SK-N-SH (cell line): Measurements from ENCODE around the gene THADA. TPM values are rescaled to one million over a fixed set of nuclear protein-coding genes. Genes with fewer than 3 reads are reported as not detected.

Experiments used
- CTCF ChIA-PET: fragments of 300-600, 350-600 bp; formaldehyde crosslinking; extraction: SDS; loops from one replicate; lab custom pipeline; 2021; lab: Yijun Ruan, JAX
- POLR2A ChIA-PET: fragments of 350-600 bp; sonication (Branson Sonifier 250); formaldehyde crosslinking; extraction: SDS; loops from one replicate; lab custom pipeline; 2020; ENCODE audit warnings: antibody characterized with exemption, inconsistent platforms; lab: Yijun Ruan, JAX
- DNase-seq: peaks from one replicate; pipeline ENCODE4 v3.0.0; 2012
- H2AFZ ChIP-seq: fragments of 200-600 bp; sonication (generic); 2 replicates; pipeline ENCODE4 v1.8.1; 2016; ENCODE audit warnings: antibody characterized with exemption, mild to moderate bottlenecking, low read depth
- H3F3A ChIP-seq: fragments of 200-600 bp; sonication (generic); replicated peaks from 2 replicates; pipeline ENCODE3; 2016; ENCODE audit warnings: antibody characterized with exemption, mild to moderate bottlenecking; ENCODE audit not compliant: insufficient read depth
- H3K27ac ChIP-seq, 2 experiments: fragments of 200-500 bp in 1 of 2; fragments of 200-600 bp in 1 of 2; sonication (Bioruptor generic) in 1 of 2; sonication (generic), shearing (Covaris generic) in 1 of 2; 2 replicates each; pipeline versions ENCODE4 v1.5.1 to v1.6.1; 2014 to 2016; ENCODE audit warnings: low read depth in 2 of 2, inconsistent platforms in 1 of 2, low read length in 1 of 2, mild to moderate bottlenecking in 1 of 2, mixed read lengths in 1 of 2
- H3K27me3 ChIP-seq: fragments of 200-600 bp; sonication (generic), shearing (Covaris generic); 2 replicates; pipeline ENCODE4 v1.6.1; 2016; ENCODE audit warnings: mixed run types; ENCODE audit not compliant: insufficient read depth
- H3K36me3 ChIP-seq, 2 experiments: fragments of 200-500 bp in 1 of 2; fragments of 200-600 bp in 1 of 2; sonication (Bioruptor generic) in 1 of 2; sonication (generic) in 1 of 2; replicated peaks in 1 of 2; 2 replicates each; pipeline versions ENCODE3 to v1.5.1; 2014 to 2016; ENCODE audit warnings: low read length in 1 of 2, mild to moderate bottlenecking in 1 of 2; ENCODE audit not compliant: insufficient read depth in 2 of 2, control insufficient read depth in 1 of 2
- H3K4me1 ChIP-seq, 2 experiments: fragments of 200-500 bp in 1 of 2; fragments of 200-600 bp in 1 of 2; sonication (Bioruptor generic) in 1 of 2; sonication (generic), shearing (Covaris generic) in 1 of 2; 2 replicates each; pipeline versions ENCODE4 v1.5.1 to v1.6.1; 2014 to 2016; ENCODE audit warnings: low read depth in 1 of 2, low read length in 1 of 2, mixed run types in 1 of 2; ENCODE audit not compliant: insufficient read depth in 2 of 2, control insufficient read depth in 1 of 2
- H3K4me2 ChIP-seq: fragments of 200-600 bp; sonication (generic), shearing (Covaris generic); 2 replicates; pipeline ENCODE4 v1.6.1; 2017; ENCODE audit warnings: mixed run types
- H3K4me3 ChIP-seq, 2 experiments: fragments of 200-500 bp in 1 of 2; fragments of 200-600 bp in 1 of 2; sonication (Bioruptor generic) in 1 of 2; sonication (generic), shearing (Covaris generic) in 1 of 2; 2 replicates each; pipeline versions ENCODE4 v1.5.1 to v1.8.1; 2014 to 2016; ENCODE audit warnings: low read depth in 2 of 2, inconsistent platforms in 1 of 2, low read length in 1 of 2, mild to moderate bottlenecking in 1 of 2, mixed read lengths in 1 of 2, moderate library complexity in 1 of 2
- H3K79me2 ChIP-seq: fragments of 200-600 bp; sonication (generic); 2 replicates; pipeline ENCODE4 v1.8.1; 2017; ENCODE audit warnings: mild to moderate bottlenecking; ENCODE audit not compliant: insufficient read depth
- H3K9ac ChIP-seq: fragments of 200-600 bp; sonication (generic); 2 replicates; pipeline ENCODE4 v1.6.1; 2017; ENCODE audit warnings: mixed run types
- H3K9me2 ChIP-seq: fragments of 200-600 bp; sonication (generic); 2 replicates; pipeline ENCODE4 v1.6.1; 2017; ENCODE audit warnings: mixed run types
- H3K9me3 ChIP-seq: fragments of 200-600 bp; sonication (generic); 2 replicates; pipeline ENCODE4 v1.6.1; 2017; ENCODE audit warnings: mixed run types, mild to moderate bottlenecking, moderate library complexity
- H4K20me1 ChIP-seq: fragments of 200-600 bp; sonication (generic); 2 replicates; pipeline ENCODE4 v1.6.1; 2017; ENCODE audit warnings: mild to moderate bottlenecking, mixed run types; ENCODE audit not compliant: insufficient read depth
- CHD2 ChIP-seq: fragments of 150-350 bp; IDR thresholded peaks from 2 replicates; pipeline ENCODE4 v1.6.1; 2018; ENCODE audit warnings: low read length; ENCODE audit not compliant: partially characterized antibody
- EP300 ChIP-seq, 2 experiments: IDR thresholded peaks; 2 replicates each; pipeline versions ENCODE4 v1.4.0 to v1.6.1; 2012; ENCODE audit warnings: borderline replicate concordance in 1 of 2, low read depth in 1 of 2, low read length in 1 of 2
- FOXM1 ChIP-seq: IDR thresholded peaks from 2 replicates; pipeline ENCODE4 v1.4.0; 2012; ENCODE audit warnings: low read depth, mild to moderate bottlenecking
- GABPA ChIP-seq: IDR thresholded peaks from 2 replicates; pipeline ENCODE4 v1.4.0; 2012; ENCODE audit warnings: low read depth, mild to moderate bottlenecking
- NRF1 ChIP-seq: IDR thresholded peaks from 2 replicates; pipeline ENCODE4 v1.6.1; 2012; ENCODE audit warnings: low read depth, mild to moderate bottlenecking, low read length
- POLR2AphosphoS5 ChIP-seq: IDR thresholded peaks from 2 replicates; pipeline ENCODE4 v1.6.1; 2012; ENCODE audit warnings: low read depth, low read length
- RAD21 ChIP-seq: IDR thresholded peaks from 2 replicates; pipeline ENCODE4 v1.6.1; 2012; ENCODE audit warnings: mild to moderate bottlenecking, low read length
- RCOR1 ChIP-seq: fragments of 150-350 bp; IDR thresholded peaks from 2 replicates; pipeline ENCODE4 v1.6.1; 2017; ENCODE audit warnings: antibody characterized with exemption, low read length
- RFX5 ChIP-seq: IDR thresholded peaks from 2 replicates; pipeline ENCODE4 v1.6.1; 2012; ENCODE audit warnings: mild to moderate bottlenecking, improper control_type of control experiment, low read length
- SMC3 ChIP-seq: IDR thresholded peaks from 2 replicates; pipeline ENCODE4 v1.6.1; 2012; ENCODE audit warnings: low read depth, low read length, improper control_type of control experiment
- TAF1 ChIP-seq: IDR thresholded peaks from 2 replicates; pipeline ENCODE4 v1.6.1; 2012; ENCODE audit warnings: low read depth, mild to moderate bottlenecking, low read length, moderate library complexity, borderline replicate concordance
- YY1 ChIP-seq: IDR thresholded peaks from 2 replicates; pipeline ENCODE4 v1.4.0; 2012; ENCODE audit warnings: low read depth, mild to moderate bottlenecking
- WGBS: methylation state at CpG from one replicate; pipeline ENCODE4 v1.1.6; 2017; ENCODE audit warnings: low lambda C conversion rate; 5-methylcytosine and 5-hydroxymethylcytosine counted together
- polyA plus RNA-seq, 3 experiments: library from polyadenylated mRNA; depleted of rRNA; stranded (reverse); fragments of >200 nt; gene quantifications; 2 replicates each; pipeline ENCODE4 v1.2.3, GENCODE V29; 2012
- TF ChIP-seq, protein P1 (sequence below): fragments of 200-600 bp; sonication (generic); IDR thresholded peaks from 2 replicates; pipeline ENCODE4 v1.6.1; 2017; ENCODE audit warnings: antibody characterized with exemption, mild to moderate bottlenecking, moderate library complexity
- TF ChIP-seq, protein P2 (sequence below): IDR thresholded peaks from 2 replicates; pipeline ENCODE4 v1.4.0; 2012; ENCODE audit warnings: low read depth, borderline replicate concordance
- TF ChIP-seq, protein P3 (sequence below): fragments of 150-350 bp; IDR thresholded peaks from 2 replicates; pipeline ENCODE4 v1.6.1; 2016; ENCODE audit warnings: mild to moderate bottlenecking, low read depth, low read length
- TF ChIP-seq, protein P4 (sequence below): IDR thresholded peaks from 2 replicates; pipeline ENCODE4; 2012
- TF ChIP-seq, protein P5 (sequence below): IDR thresholded peaks from 2 replicates; pipeline ENCODE4 v1.4.0; 2012; ENCODE audit warnings: low read depth

Gene THADA
- polyA plus RNA-seq, 1 of the 3 experiments (the other 2 are of a cell fraction): 25.6 TPM

DNA sequence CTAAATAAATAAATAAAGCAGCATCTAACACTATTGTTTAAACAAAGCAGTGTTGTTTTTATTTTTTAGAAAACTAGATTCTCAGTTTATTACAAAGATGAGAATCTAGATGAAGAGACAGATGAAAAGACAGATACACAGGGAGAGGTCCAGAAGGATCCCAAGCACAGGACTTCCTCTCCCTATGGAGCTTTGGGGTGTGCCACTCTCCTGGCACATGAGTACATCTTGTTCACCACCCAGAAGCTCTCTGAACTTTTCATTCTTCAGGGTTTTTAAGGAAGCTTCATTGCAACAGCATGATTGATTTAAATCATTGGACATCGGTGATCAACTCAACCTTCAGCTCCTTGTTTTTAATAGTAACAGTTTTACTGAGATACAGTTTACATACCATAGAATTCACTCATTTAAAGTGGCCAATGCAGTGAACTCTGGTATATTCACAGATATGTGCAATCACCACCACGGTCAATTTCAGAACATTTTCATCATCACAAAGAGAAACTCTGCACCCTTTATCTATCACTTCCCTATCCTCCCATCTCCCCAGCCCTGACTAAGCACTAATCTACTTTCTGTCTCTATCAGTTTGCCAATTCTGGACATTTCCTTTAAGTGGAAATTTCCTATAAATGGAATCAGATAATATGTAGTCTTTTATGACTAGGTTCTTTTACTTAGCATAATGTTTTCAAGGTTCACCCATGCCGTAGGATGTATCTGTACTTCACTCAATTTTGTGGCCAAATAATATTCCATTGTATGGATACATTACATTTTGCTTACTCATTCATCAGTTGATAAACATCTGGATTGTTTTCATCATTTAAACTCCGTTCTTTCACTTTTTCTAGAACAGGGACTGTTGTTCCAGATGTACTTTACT, 307.2 kb downstream of the THADA start:
- ChIA-PET POLR2A (no interaction called here), CTCF (interaction anchor here (1.0 to 3.2 kb wide), 3 partner anchors 10 to 196 kb away, joined by 3 to 12 read pairs (median 4); no protein-coding TSS in a partner anchor)
- 93% methylated on average over 4 of the region's 4 CpGs for WGBS

DNA sequence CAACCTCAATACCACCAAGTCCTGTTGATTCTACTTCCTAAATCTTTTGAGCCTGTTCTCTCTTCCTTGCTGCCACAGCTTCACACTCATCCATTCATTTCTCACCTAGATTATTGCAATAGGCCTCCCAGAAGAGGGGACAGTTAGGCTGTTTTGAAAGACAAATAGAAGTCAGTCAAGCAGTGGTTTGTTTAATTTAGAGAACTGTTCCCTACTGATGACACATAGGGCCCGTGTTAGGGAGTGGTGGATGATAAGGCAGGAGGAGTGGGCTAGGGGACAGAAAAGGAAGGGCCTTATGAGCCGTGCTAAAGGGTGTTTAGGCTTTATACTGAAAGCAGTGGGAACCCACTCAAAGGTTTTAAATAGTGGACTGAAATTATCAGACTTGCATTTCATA, 309.9 kb downstream of the THADA start:
- WGBS: 87% methylated on average over 2 of the region's 2 CpGs
- CTCF ChIA-PET: interaction anchor here (3.2 kb wide), 1 partner anchor 199 kb away, joined by 12 read pairs; no protein-coding TSS in a partner anchor
- no peak for TF ChIP-seq SMC3
- TF ChIP-seq, protein P1, sequence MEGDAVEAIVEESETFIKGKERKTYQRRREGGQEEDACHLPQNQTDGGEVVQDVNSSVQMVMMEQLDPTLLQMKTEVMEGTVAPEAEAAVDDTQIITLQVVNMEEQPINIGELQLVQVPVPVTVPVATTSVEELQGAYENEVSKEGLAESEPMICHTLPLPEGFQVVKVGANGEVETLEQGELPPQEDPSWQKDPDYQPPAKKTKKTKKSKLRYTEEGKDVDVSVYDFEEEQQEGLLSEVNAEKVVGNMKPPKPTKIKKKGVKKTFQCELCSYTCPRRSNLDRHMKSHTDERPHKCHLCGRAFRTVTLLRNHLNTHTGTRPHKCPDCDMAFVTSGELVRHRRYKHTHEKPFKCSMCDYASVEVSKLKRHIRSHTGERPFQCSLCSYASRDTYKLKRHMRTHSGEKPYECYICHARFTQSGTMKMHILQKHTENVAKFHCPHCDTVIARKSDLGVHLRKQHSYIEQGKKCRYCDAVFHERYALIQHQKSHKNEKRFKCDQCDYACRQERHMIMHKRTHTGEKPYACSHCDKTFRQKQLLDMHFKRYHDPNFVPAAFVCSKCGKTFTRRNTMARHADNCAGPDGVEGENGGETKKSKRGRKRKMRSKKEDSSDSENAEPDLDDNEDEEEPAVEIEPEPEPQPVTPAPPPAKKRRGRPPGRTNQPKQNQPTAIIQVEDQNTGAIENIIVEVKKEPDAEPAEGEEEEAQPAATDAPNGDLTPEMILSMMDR: no peak
- no peak for TF ChIP-seq YY1
- TF ChIP-seq RCOR1: no peak
- TF ChIP-seq POLR2AphosphoS5: no peak
- TF ChIP-seq, protein P2, sequence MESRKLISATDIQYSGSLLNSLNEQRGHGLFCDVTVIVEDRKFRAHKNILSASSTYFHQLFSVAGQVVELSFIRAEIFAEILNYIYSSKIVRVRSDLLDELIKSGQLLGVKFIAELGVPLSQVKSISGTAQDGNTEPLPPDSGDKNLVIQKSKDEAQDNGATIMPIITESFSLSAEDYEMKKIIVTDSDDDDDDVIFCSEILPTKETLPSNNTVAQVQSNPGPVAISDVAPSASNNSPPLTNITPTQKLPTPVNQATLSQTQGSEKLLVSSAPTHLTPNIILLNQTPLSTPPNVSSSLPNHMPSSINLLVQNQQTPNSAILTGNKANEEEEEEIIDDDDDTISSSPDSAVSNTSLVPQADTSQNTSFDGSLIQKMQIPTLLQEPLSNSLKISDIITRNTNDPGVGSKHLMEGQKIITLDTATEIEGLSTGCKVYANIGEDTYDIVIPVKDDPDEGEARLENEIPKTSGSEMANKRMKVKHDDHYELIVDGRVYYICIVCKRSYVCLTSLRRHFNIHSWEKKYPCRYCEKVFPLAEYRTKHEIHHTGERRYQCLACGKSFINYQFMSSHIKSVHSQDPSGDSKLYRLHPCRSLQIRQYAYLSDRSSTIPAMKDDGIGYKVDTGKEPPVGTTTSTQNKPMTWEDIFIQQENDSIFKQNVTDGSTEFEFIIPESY: no peak
- TF ChIP-seq, protein P3, sequence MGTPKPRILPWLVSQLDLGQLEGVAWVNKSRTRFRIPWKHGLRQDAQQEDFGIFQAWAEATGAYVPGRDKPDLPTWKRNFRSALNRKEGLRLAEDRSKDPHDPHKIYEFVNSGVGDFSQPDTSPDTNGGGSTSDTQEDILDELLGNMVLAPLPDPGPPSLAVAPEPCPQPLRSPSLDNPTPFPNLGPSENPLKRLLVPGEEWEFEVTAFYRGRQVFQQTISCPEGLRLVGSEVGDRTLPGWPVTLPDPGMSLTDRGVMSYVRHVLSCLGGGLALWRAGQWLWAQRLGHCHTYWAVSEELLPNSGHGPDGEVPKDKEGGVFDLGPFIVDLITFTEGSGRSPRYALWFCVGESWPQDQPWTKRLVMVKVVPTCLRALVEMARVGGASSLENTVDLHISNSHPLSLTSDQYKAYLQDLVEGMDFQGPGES: no peak
- TF ChIP-seq FOXM1: no peak
- no peak for TF ChIP-seq RFX5
- TF ChIP-seq, protein P4, sequence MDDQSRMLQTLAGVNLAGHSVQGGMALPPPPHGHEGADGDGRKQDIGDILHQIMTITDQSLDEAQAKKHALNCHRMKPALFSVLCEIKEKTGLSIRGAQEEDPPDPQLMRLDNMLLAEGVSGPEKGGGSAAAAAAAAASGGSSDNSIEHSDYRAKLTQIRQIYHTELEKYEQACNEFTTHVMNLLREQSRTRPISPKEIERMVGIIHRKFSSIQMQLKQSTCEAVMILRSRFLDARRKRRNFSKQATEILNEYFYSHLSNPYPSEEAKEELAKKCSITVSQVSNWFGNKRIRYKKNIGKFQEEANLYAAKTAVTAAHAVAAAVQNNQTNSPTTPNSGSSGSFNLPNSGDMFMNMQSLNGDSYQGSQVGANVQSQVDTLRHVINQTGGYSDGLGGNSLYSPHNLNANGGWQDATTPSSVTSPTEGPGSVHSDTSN: no peak
- TF ChIP-seq GABPA: no peak

More for the DNA sequence above, 307.2 kb downstream of the THADA start:
- H3K9me3 ChIP-seq: no peaks in the 10 kb centered on the region
- H3K9me2 ChIP-seq: no peaks in the 10 kb centered on the region
- H3K79me2 ChIP-seq: no peaks in the 10 kb centered on the region
- peaks cover 0 to 3% of the 10 kb centered on the region in 2 experiments; a peak in 1 of 4 replicates for H3K4me1 ChIP-seq
- H3K36me3 ChIP-seq: peaks cover 13 to 41% of the 10 kb centered on the region in 2 experiments
- TF ChIP-seq POLR2AphosphoS5: no peak
- no peak for TF ChIP-seq NRF1
- TF ChIP-seq SMC3: no peak
- TF ChIP-seq, protein P5, sequence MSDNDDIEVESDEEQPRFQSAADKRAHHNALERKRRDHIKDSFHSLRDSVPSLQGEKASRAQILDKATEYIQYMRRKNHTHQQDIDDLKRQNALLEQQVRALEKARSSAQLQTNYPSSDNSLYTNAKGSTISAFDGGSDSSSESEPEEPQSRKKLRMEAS: no peak
- TF ChIP-seq EP300 (IDR thresholded peaks at IDR 0.05; ENCODE audit: borderline replicate concordance in 1 of 2, low read depth in 1 of 2, low read length in 1 of 2): no peak
- TF ChIP-seq, protein P1: no peak
- TF ChIP-seq CHD2: no peak
- TF ChIP-seq RAD21: no peak
- no peak for TF ChIP-seq TAF1
- no peak overlapping the region for H3K4me3 ChIP-seq
- no peaks in the 10 kb centered on the region for H3F3A ChIP-seq
- no peak overlapping the region for H2AFZ ChIP-seq
- H4K20me1 ChIP-seq: no peaks in the 10 kb centered on the region
- no peak overlapping the region for H3K27ac ChIP-seq
- no peak for DNase-seq
- no peak overlapping the region for H3K9ac ChIP-seq
- H3K27me3 ChIP-seq: no peaks in the 10 kb centered on the region
- no peak overlapping the region for H3K4me2 ChIP-seq

More for the DNA sequence above, 309.9 kb downstream of the THADA start:
- Histone ChIP-seq H3K36me3 (peaks cover 13 to 52% of the 10 kb centered on the region in 2 experiments), H3K4me2 (no peak overlapping the region), H3K27me3 (no peaks in the 10 kb centered on the region), H3K4me3 (no peak overlapping the region), H3K27ac (no peak overlapping the region), H2AFZ (no peak overlapping the region), H4K20me1 (no peaks in the 10 kb centered on the region), H3K4me1 (no peaks in the 10 kb centered on the region), H3K9me3 (no peaks in the 10 kb centered on the region), H3K79me2 (no peaks in the 10 kb centered on the region), H3K9me2 (no peaks in the 10 kb centered on the region), H3F3A (no peaks in the 10 kb centered on the region), H3K9ac (no peak overlapping the region)
- POLR2A ChIA-PET: no interaction called here
- no peak for DNase-seq
